Measurements from ENCODE around the gene INPP4A. TPM values are rescaled to one million over a fixed set of nuclear protein-coding genes. Genes with fewer than 3 reads are reported as not detected.

Gene INPP4A
- total and polyA plus RNA-seq, 2 of the 13 experiments (the other 11 are each of a cell fraction or from before 2014, with no cell fraction given) = 10.1 to 10.9 TPM

DNA sequence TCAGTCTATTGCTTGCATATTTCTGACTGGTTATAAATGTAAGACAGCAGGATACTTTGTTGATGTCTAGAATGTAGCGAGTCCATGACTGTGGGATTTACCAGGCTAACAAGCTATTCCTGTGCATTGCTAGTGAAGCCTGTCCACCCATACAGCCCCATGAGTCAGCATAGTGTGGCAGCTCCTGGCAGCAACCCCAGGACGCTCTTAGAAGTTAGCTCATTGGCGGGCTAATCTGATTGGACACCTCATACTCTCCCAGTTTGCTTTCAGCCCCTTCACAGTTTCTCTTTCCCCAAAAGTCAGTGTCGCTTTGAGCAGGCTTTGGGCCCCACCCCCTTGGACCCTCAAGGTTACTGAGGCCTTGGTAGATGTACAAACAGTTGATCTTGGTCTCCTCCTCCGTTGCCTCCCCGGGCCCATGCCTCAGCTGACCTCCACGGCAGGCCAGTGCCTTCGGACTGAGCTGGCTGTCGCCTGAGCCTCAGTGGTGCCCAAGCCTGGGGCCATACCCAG lies 115.7 kb downstream of the INPP4A start:
- ATAC-seq = no peak
- intact Hi-C loops (cut with micrococcal nuclease; ENCODE audit: unreplicated experiment) (no loop called here), in situ Hi-C loops (cut with HindIII; ENCODE audit: extremely low pct_ligation_motif_present, low pct_unique_long_range_greater_than_20kb) (no loop called here)
- Histone ChIP-seq H2AFZ (ENCODE audit: low read length) (no peak overlapping the region), H3K4me3 (replicated peaks in 1 of 3; ENCODE audit: insufficient read depth in 1 of 3, low read depth in 2 of 3, low read length in 3 of 3) (no peak overlapping the region), H3K9me3 (ENCODE audit: low read length) (no peaks in the 10 kb centered on the region), H3K27me3 (ENCODE audit: control insufficient read depth in 1 of 2, insufficient read depth in 2 of 2, low read length in 2 of 2) (no peaks in the 10 kb centered on the region), H3K36me3 (replicated peaks in 1 of 2; ENCODE audit: control insufficient read depth in 1 of 2, insufficient read depth in 2 of 2, low read length in 2 of 2) (peaks cover 7 to 9% of the 10 kb centered on the region in 2 experiments; a peak in 4 of 5 replicates), H3K27ac (ENCODE audit: extremely low read length, insufficient read depth, low read length) (no peak overlapping the region), H3K4me1 (ENCODE audit: insufficient read depth, low read length) (peaks cover 10% of the 10 kb centered on the region; the same call in 1 of the 2 replicates), H3K9ac (ENCODE audit: insufficient read depth, low read depth, low read length) (no peak overlapping the region), H3K79me2 (ENCODE audit: insufficient read depth, low read length) (no peaks in the 10 kb centered on the region), H4K20me1 (ENCODE audit: insufficient read depth, low read length) (no peaks in the 10 kb centered on the region), H3K4me2 (ENCODE audit: low read depth, low read length) (no peak overlapping the region)
- FAIRE-seq = no peak
- CTCF ChIA-PET (ENCODE audit: low intra/inter-chr PET ratio, low total read pairs) = no interaction called here
- no TSS peak for BruUV-seq (replicated peaks)
- POLR2A ChIA-PET = no interaction called here
- TF ChIP-seq, protein P1, sequence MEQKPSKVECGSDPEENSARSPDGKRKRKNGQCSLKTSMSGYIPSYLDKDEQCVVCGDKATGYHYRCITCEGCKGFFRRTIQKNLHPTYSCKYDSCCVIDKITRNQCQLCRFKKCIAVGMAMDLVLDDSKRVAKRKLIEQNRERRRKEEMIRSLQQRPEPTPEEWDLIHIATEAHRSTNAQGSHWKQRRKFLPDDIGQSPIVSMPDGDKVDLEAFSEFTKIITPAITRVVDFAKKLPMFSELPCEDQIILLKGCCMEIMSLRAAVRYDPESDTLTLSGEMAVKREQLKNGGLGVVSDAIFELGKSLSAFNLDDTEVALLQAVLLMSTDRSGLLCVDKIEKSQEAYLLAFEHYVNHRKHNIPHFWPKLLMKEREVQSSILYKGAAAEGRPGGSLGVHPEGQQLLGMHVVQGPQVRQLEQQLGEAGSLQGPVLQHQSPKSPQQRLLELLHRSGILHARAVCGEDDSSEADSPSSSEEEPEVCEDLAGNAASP (CRISPR knock-in tag; IDR thresholded peaks at IDR 0.05; ENCODE audit: borderline replicate concordance) = no peak
- no peak for TF ChIP-seq ZNF446 (CRISPR knock-in tag; IDR thresholded peaks at IDR 0.05)
- no peak for TF ChIP-seq TCF7L2 (IDR thresholded peaks at IDR 0.05; ENCODE audit: low read depth, low read length)
- no peak for TF ChIP-seq ZNF234 (CRISPR knock-in tag; conservative IDR thresholded peaks at IDR 0.05)
- TF ChIP-seq, protein P2, sequence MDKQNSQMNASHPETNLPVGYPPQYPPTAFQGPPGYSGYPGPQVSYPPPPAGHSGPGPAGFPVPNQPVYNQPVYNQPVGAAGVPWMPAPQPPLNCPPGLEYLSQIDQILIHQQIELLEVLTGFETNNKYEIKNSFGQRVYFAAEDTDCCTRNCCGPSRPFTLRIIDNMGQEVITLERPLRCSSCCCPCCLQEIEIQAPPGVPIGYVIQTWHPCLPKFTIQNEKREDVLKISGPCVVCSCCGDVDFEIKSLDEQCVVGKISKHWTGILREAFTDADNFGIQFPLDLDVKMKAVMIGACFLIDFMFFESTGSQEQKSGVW (CRISPR knock-in tag; IDR thresholded peaks at IDR 0.05; ENCODE audit: borderline replicate concordance) = no peak
- TF ChIP-seq ZNF124 (CRISPR knock-in tag; IDR thresholded peaks at IDR 0.05) = no peak
- TF ChIP-seq RNF2 (conservative IDR thresholded peaks at IDR 0.05; ENCODE audit: low read depth) = no peak
- no peak for TF ChIP-seq IRX3 (CRISPR knock-in tag; IDR thresholded peaks at IDR 0.05; ENCODE audit: borderline replicate concordance, low read depth)
- TF ChIP-seq, protein P3, sequence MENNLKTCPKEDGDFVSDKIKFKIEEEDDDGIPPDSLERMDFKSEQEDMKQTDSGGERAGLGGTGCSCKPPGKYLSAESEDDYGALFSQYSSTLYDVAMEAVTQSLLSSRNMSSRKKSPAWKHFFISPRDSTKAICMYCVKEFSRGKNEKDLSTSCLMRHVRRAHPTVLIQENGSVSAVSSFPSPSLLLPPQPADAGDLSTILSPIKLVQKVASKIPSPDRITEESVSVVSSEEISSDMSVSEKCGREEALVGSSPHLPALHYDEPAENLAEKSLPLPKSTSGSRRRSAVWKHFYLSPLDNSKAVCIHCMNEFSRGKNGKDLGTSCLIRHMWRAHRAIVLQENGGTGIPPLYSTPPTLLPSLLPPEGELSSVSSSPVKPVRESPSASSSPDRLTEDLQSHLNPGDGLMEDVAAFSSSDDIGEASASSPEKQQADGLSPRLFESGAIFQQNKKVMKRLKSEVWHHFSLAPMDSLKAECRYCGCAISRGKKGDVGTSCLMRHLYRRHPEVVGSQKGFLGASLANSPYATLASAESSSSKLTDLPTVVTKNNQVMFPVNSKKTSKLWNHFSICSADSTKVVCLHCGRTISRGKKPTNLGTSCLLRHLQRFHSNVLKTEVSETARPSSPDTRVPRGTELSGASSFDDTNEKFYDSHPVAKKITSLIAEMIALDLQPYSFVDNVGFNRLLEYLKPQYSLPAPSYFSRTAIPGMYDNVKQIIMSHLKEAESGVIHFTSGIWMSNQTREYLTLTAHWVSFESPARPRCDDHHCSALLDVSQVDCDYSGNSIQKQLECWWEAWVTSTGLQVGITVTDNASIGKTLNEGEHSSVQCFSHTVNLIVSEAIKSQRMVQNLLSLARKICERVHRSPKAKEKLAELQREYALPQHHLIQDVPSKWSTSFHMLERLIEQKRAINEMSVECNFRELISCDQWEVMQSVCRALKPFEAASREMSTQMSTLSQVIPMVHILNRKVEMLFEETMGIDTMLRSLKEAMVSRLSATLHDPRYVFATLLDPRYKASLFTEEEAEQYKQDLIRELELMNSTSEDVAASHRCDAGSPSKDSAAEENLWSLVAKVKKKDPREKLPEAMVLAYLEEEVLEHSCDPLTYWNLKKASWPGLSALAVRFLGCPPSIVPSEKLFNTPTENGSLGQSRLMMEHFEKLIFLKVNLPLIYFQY (CRISPR knock-in tag; IDR thresholded peaks at IDR 0.05; ENCODE audit: borderline replicate concordance) = no peak
- DNase-seq (ENCODE audit: low spot score) = no peak
- 94% methylated on average over 9 of the region's 9 CpGs for WGBS (ENCODE audit: low lambda C conversion rate)
